Testis (tissue), 3 donors: ENCODE results near the gene TAF8. TPM values are rescaled to one million over a fixed set of nuclear protein-coding genes. Genes with fewer than 3 reads are reported as not detected.

Experiments used
- DNase-seq: peaks from one replicate; pipeline ENCODE4 v3.0.0-alpha.2; 2019
- H3K27ac ChIP-seq, 2 donors: fragments of 200-600 bp; sonication (generic); one replicate each; pipeline ENCODE4 v1.5.1; 2019
- H3K27me3 ChIP-seq: fragments of 200-600 bp; sonication (generic); one replicate; pipeline ENCODE4 v1.5.1; 2019
- H3K36me3 ChIP-seq: fragments of 200-600 bp; sonication (generic); one replicate; pipeline ENCODE4 v1.5.1; 2017; ENCODE audit warnings: low read depth; ENCODE audit errors: missing control alignments
- H3K4me1 ChIP-seq: fragments of 200-600 bp; sonication (generic); one replicate; pipeline ENCODE4 v1.5.1; 2019
- H3K4me3 ChIP-seq, 2 donors: fragments of 200-600 bp; sonication (generic); one replicate each; pipeline ENCODE4 v1.5.1; 2017 to 2019
- H3K9me3 ChIP-seq: fragments of 200-600 bp; sonication (generic); one replicate; pipeline ENCODE4 v1.5.1; 2017
- POLR2A ChIP-seq: fragments of 450-650 bp; IDR thresholded peaks from one replicate; pipeline ENCODE4 v1.6.1; 2017; ENCODE audit warnings: antibody characterized with exemption, mild to moderate bottlenecking, moderate library complexity
- WGBS, 2 donors: methylation state at CpG; one replicate each; pipeline ENCODE4 v1.1.5; 2018; 5-methylcytosine and 5-hydroxymethylcytosine counted together
- intact Hi-C: fragments of 100-400 bp; cut with DNase I; formaldehyde crosslinking; loops from one replicate; pipeline ENCODE4 v1.15.1; 2023; ENCODE audit warnings: low total_unique reads
- polyA plus RNA-seq: library from polyadenylated mRNA; stranded (reverse); fragments of 350-450 nt; fragmentation: Illumina TruSeq; extraction: RNeasy Lipid Tissue Mini Kit (QIAGEN cat#74804); gene quantifications from one replicate; pipeline ENCODE4 v1.2.3, GENCODE V29; 2014; ENCODE audit warnings: low read depth, low replicate concordance; ENCODE audit not compliant: insufficient read depth
- total RNA-seq, 2 donors: library from RNA; depleted of rRNA; stranded (reverse); fragments of >200 nt; gene quantifications; one replicate each; pipeline ENCODE4 v1.2.3, GENCODE V29; 2016
- TF ChIP-seq, protein P1 (sequence below), 3 experiments: fragments of 450-650 bp in 2 of 3; fragments of 200-600 bp in 1 of 3; sonication (generic) in 1 of 3; IDR thresholded peaks; one replicate each; pipeline ENCODE4 v1.5.1; 2016 to 2019; ENCODE audit warnings: antibody characterized with exemption in 3 of 3, mild to moderate bottlenecking in 2 of 3, moderate library complexity in 1 of 3

Gene TAF8
- total and polyA plus RNA-seq, 3 donors from 2014 or later = 20.8 to 51.3 (median 29.7) TPM

- Histone ChIP-seq H3K27ac (no peak overlapping the region), H3K4me1 (no peaks in the 10 kb centered on the region), H3K36me3 (no peaks in the 10 kb centered on the region), H3K9me3 (no peaks in the 10 kb centered on the region), H3K4me3 (no peak overlapping the region), H3K27me3 (no peaks in the 10 kb centered on the region)
- TF ChIP-seq, protein P1, sequence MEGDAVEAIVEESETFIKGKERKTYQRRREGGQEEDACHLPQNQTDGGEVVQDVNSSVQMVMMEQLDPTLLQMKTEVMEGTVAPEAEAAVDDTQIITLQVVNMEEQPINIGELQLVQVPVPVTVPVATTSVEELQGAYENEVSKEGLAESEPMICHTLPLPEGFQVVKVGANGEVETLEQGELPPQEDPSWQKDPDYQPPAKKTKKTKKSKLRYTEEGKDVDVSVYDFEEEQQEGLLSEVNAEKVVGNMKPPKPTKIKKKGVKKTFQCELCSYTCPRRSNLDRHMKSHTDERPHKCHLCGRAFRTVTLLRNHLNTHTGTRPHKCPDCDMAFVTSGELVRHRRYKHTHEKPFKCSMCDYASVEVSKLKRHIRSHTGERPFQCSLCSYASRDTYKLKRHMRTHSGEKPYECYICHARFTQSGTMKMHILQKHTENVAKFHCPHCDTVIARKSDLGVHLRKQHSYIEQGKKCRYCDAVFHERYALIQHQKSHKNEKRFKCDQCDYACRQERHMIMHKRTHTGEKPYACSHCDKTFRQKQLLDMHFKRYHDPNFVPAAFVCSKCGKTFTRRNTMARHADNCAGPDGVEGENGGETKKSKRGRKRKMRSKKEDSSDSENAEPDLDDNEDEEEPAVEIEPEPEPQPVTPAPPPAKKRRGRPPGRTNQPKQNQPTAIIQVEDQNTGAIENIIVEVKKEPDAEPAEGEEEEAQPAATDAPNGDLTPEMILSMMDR (IDR thresholded peaks at IDR 0.05) = no peak
- TF ChIP-seq POLR2A = no peak
- intact Hi-C loops = no loop called here
- no peak for DNase-seq
- WGBS, 2 donors = 92 to 93% methylated on average over 5 of the region's 5 CpGs
Measured at GRCh38 chr6:42113936-42114636, 63.8 kb downstream of the TAF8 start.

DNA sequence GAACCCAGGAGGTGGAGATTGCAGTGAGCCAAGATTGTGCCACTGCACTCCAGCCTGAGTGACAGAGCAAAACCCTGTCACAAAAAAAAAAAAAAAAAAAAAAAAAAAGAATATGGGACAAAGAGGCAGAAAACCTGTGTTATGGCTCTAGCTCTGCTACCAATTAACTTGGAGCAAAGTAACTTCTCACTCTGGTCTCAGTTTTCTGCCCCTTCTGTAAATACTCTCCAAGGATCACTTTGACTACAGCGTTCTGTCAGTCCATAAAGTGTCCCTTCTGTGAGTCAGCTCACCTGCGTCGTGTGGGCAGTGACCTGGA, 67.5 kb downstream of the TAF8 start:
- H3K4me1 ChIP-seq = no peaks in the 10 kb centered on the region
- intact Hi-C loops = no loop called here
- H3K36me3 ChIP-seq = no peaks in the 10 kb centered on the region
- no peak for DNase-seq
- no peaks in the 10 kb centered on the region for H3K9me3 ChIP-seq
- no peaks in the 10 kb centered on the region for H3K27me3 ChIP-seq
- WGBS, 2 donors = 73 to 91% methylated on average over 3 of the region's 3 CpGs
- H3K4me3 ChIP-seq = no peak overlapping the region
- TF ChIP-seq, protein P1 (IDR thresholded peaks at IDR 0.05) = no peak
- TF ChIP-seq POLR2A = no peak
- no peak overlapping the region for H3K27ac ChIP-seq

- intact Hi-C loops = no loop called here
- DNase-seq = no peak
- 61 to 66% methylated on average over 7 to 10 of the region's 10 CpGs for WGBS, 2 donors
- Histone ChIP-seq H3K9me3 (no peaks in the 10 kb centered on the region), H3K4me3 (no peak overlapping the region), H3K27ac (no peak overlapping the region), H3K4me1 (no peaks in the 10 kb centered on the region), H3K27me3 (no peaks in the 10 kb centered on the region), H3K36me3 (no peaks in the 10 kb centered on the region)
- TF ChIP-seq, protein P1 (IDR thresholded peaks at IDR 0.05) = no peak
- no peak for TF ChIP-seq POLR2A
Measured at GRCh38 chr6:42118162-42119001, 68.1 kb downstream of the TAF8 start.

DNA sequence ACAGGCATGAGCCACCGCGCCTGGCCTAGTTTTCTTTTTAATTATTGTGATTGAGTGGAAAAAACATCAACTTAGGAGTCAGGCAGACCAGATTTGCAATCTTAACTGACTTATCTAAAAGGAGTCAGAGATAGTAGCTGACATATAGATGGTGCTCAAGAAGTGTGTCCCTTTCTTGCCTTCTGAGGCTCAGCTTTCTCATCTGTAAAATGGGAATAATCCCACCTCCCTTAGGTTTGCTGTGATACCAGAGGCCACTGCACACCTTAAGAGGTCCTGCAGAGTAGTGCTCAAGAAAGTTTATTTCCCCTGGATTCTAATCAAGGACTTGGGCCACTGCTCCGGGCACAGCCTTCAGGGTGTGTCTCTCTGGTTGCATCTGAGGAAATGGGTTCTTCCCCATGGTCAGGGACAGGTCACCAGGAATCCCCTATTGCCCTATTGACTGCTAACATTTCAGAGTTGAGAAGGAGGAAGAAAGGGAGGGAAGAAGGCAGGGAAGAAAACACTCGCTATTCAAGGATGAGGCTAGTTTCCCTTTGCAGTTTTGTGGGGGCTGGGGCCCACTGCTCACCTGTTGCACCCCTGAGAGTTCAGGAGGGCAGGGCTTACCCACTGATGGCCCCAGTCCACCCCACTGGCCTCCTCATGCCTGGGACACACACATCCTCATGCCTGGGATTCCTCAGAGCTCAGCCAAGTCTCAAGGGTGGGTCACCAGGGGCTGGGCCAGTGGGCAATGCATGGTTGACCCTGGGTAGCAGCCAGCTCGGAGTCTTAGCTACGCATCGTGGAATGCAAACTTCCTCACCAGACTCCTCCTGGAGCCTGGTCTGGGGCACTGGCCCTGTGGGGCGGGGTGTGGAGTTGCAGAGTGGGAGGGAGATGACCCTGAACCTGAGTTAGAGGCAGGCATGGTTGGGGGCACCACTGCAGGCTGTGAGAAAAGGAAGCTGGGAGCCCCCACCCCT, 70.9 kb downstream of the TAF8 start:
- intact Hi-C loops = no loop called here
- Histone ChIP-seq H3K4me1 (no peaks in the 10 kb centered on the region), H3K27me3 (no peaks in the 10 kb centered on the region), H3K27ac (no peak overlapping the region), H3K36me3 (no peaks in the 10 kb centered on the region), H3K9me3 (no peaks in the 10 kb centered on the region), H3K4me3 (no peak overlapping the region)
- DNase-seq = no peak
- TF ChIP-seq, protein P1 (IDR thresholded peaks at IDR 0.05) = no peak
- 88 to 89% methylated on average over 5 to 8 of the region's 8 CpGs for WGBS, 2 donors
